Fibroblast of lung (primary cell): ENCODE measurements around the gene MAPKBP1. TPM values are rescaled to one million over a fixed set of nuclear protein-coding genes. Genes with fewer than 3 reads are reported as not detected.

ENCODE experiments used
- DNase-seq, 2 donors: peaks; one replicate each; pipeline versions ENCODE4 v3.0.0 to v3.0.0-alpha.2; 2010; ENCODE audit warnings: low read depth in 2 of 2
- H2AFZ ChIP-seq: 2 replicates; pipeline ENCODE4 v1.5.1; 2012; ENCODE audit warnings: low read length, control low read depth, inconsistent platforms
- H3K27ac ChIP-seq: 2 replicates; pipeline ENCODE4 v1.5.1; 2011; ENCODE audit warnings: low read length, control low read depth; ENCODE audit not compliant: insufficient read depth
- H3K27me3 ChIP-seq: 2 replicates; pipeline ENCODE4 v1.5.1; 2011; ENCODE audit warnings: mild to moderate bottlenecking, low read length; ENCODE audit not compliant: control insufficient read depth, insufficient read depth
- H3K36me3 ChIP-seq: 2 replicates; pipeline ENCODE4 v1.5.1; 2011; ENCODE audit warnings: low read length; ENCODE audit not compliant: control insufficient read depth, insufficient read depth
- H3K4me1 ChIP-seq: 2 replicates; pipeline ENCODE4 v1.5.1; 2011; ENCODE audit warnings: low read length; ENCODE audit not compliant: control insufficient read depth, insufficient read depth; ENCODE audit errors: extremely low read depth
- H3K4me2 ChIP-seq: 2 replicates; pipeline ENCODE4 v1.5.1; 2011; ENCODE audit warnings: low read length, control low read depth; ENCODE audit not compliant: insufficient read depth; ENCODE audit errors: extremely low read depth
- H3K4me3 ChIP-seq, 4 experiments: fragments of 200-600 bp in 1 of 4; sonication (generic) in 1 of 4; replicated peaks in 1 of 4; 2 replicates each; pipeline ENCODE4 v1.5.1; 2011 to 2016; ENCODE audit warnings: low read length in 4 of 4, low read depth in 3 of 4, mild to moderate bottlenecking in 3 of 4, control low read depth in 2 of 4, inconsistent platforms in 1 of 4, mixed read lengths in 1 of 4; ENCODE audit not compliant: insufficient read depth in 1 of 4; ENCODE audit errors: control extremely low read depth in 1 of 4
- H3K79me2 ChIP-seq: 2 replicates; pipeline ENCODE4 v1.5.1; 2012; ENCODE audit warnings: mild to moderate bottlenecking, low read length, inconsistent platforms; ENCODE audit not compliant: control insufficient read depth, insufficient read depth
- H3K9ac ChIP-seq: 2 replicates; pipeline ENCODE4 v1.5.1; 2011; ENCODE audit warnings: mild to moderate bottlenecking, low read length, control low read depth; ENCODE audit not compliant: insufficient read depth
- H3K9me3 ChIP-seq: 2 replicates; pipeline ENCODE4 v1.5.1; 2012; ENCODE audit warnings: low read depth, low read length; ENCODE audit not compliant: control insufficient read depth, insufficient read depth
- H4K20me1 ChIP-seq: 2 replicates; pipeline ENCODE4 v1.5.1; 2011; ENCODE audit warnings: low read length; ENCODE audit not compliant: control insufficient read depth, insufficient read depth; ENCODE audit errors: extremely low read depth
- EZH2 ChIP-seq: IDR thresholded peaks from 2 replicates; pipeline ENCODE4 v1.5.1; 2012; ENCODE audit warnings: low read length, control low read depth, mild to moderate bottlenecking; ENCODE audit errors: missing control alignments
- polyA plus RNA-seq, 2 donors: library from polyadenylated mRNA; depleted of rRNA in 1 of 2; stranded (reverse) in 1 of 2; unstranded in 1 of 2; fragments of >200 nt; gene quantifications; 2 replicates each; pipeline ENCODE4 v1.2.1, GENCODE V29; 2011 to 2012; ENCODE audit warnings: missing spikeins in 1 of 2
- total RNA-seq: library from RNA; depleted of rRNA; stranded (reverse); fragments of >200 nt; gene quantifications from 2 replicates; pipeline ENCODE4 v1.2.1, GENCODE V29; 2014
- TF ChIP-seq, protein P1 (sequence below), 2 donors: IDR thresholded peaks in 1 of 2; conservative IDR thresholded peaks in 1 of 2; 1 replicate in 1 of 2; 2 replicates in 1 of 2; pipeline ENCODE4 v1.5.1; 2011 to 2012; ENCODE audit warnings: low read length in 2 of 2, control low read depth in 1 of 2, inconsistent platforms in 1 of 2, low read depth in 1 of 2, mild to moderate bottlenecking in 1 of 2

Gene MAPKBP1
- total and polyA plus RNA-seq, 2 donors (not counting 1 experiment from before 2014, with no cell fraction given) = 2.8 to 20.8 TPM

DNA sequence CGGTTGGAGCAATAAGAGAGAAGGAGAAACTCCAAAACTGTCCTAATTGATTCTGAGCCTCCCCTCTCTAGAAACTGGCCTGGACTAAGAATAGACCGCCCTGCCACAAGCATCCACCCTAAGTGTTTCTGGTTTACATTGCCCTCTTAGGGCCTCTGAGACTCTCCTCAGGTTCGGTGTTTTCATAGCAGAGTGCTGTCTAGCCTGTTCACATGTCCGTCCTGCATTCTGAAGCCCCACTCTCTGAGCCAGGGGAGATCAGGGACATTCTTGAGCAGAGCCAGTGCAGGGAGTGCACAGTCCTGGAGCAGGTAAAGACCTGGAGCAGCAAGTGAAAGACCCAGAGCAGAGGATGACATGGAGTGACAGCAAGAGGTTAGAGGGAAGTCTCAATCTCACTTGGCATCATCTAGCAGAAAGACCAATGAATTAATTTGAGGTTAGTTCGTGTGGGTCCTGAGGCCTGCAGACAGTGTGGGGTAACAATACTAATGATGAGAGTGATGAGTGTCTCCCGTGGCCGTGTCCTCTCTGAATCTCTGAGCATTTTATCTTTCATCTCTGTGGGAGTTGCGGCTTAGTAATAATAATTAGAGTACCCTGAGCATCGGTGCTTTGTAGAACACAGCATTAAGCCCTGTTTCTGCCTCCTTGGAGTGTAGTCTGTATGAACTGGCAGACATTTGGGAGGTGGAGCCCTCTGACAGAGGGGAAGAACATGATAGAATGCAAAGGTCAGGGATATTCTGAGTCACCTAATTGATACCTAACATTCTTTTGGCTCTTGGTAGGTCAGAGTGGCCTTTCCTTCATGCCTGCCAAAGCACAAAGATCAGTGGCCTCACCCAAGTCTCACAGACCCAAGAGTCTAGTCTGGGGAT lies 24.6 kb downstream of the MAPKBP1 start:
- Histone ChIP-seq H3K27ac (no peak overlapping the region), H3K36me3 (no peaks in the 10 kb centered on the region), H3K27me3 (no peaks in the 10 kb centered on the region), H3K9ac (no peak overlapping the region), H3K9me3 (no peaks in the 10 kb centered on the region), H3K79me2 (peaks cover 8% of the 10 kb centered on the region), H4K20me1 (no peaks in the 10 kb centered on the region), H2AFZ (no peak overlapping the region), H3K4me3 (no peak overlapping the region), H3K4me1 (peaks cover 10% of the 10 kb centered on the region), H3K4me2 (no peak overlapping the region)
- TF ChIP-seq EZH2 = no peak
- TF ChIP-seq, protein P1, sequence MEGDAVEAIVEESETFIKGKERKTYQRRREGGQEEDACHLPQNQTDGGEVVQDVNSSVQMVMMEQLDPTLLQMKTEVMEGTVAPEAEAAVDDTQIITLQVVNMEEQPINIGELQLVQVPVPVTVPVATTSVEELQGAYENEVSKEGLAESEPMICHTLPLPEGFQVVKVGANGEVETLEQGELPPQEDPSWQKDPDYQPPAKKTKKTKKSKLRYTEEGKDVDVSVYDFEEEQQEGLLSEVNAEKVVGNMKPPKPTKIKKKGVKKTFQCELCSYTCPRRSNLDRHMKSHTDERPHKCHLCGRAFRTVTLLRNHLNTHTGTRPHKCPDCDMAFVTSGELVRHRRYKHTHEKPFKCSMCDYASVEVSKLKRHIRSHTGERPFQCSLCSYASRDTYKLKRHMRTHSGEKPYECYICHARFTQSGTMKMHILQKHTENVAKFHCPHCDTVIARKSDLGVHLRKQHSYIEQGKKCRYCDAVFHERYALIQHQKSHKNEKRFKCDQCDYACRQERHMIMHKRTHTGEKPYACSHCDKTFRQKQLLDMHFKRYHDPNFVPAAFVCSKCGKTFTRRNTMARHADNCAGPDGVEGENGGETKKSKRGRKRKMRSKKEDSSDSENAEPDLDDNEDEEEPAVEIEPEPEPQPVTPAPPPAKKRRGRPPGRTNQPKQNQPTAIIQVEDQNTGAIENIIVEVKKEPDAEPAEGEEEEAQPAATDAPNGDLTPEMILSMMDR (conservative IDR thresholded peaks at IDR 0.05 in 1 of 2, IDR thresholded peaks at IDR 0.05 in 1 of 2; ENCODE audit: low read depth in 1 of 2, low read length in 2 of 2) = no peak
- peak in 1 of 2 donors; percentile 20 for DNase-seq

GRCh38 chr15:41799488-41799805 lies 25.2 kb downstream of the MAPKBP1 start:
- Histone ChIP-seq H3K36me3 (no peaks in the 10 kb centered on the region), H3K79me2 (peaks cover 7% of the 10 kb centered on the region), H4K20me1 (no peaks in the 10 kb centered on the region), H3K4me3 (no peak overlapping the region), H3K27ac (no peak overlapping the region), H3K27me3 (no peaks in the 10 kb centered on the region), H3K4me1 (peaks cover 10% of the 10 kb centered on the region), H2AFZ (no peak overlapping the region), H3K9ac (no peak overlapping the region), H3K9me3 (no peaks in the 10 kb centered on the region), H3K4me2 (no peak overlapping the region)
- DNase-seq = no peak
- TF ChIP-seq, protein P1 (conservative IDR thresholded peaks at IDR 0.05 in 1 of 2, IDR thresholded peaks at IDR 0.05 in 1 of 2; ENCODE audit: low read depth in 1 of 2, low read length in 2 of 2) = no peak
- TF ChIP-seq EZH2 = no peak

DNA sequence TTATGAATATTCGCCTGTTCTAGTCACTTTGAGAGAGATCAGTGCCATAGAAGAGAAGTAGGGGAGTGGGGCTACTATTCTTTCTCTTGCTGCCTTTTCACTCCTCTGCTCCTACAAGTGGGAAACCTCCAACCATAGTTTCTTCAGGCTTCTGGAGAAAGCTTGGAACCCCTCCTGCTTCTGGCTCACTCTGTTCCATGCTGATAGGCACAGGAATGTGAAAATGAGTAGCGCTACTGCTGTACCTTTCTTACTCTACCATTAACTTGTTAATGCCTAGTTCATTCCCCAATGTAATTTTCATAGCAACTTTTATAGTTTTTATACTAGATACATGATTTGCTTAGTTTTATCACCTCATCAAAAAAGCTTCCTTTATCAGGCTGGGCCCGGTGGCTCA lies 26.9 kb downstream of the MAPKBP1 start:
- DNase-seq = no peak
- no peak overlapping the region for H3K9ac ChIP-seq
- H3K4me3 ChIP-seq = no peak overlapping the region
- peaks cover 5% of the 10 kb centered on the region for H3K79me2 ChIP-seq
- no peak for TF ChIP-seq EZH2
- TF ChIP-seq, protein P1 (conservative IDR thresholded peaks at IDR 0.05 in 1 of 2, IDR thresholded peaks at IDR 0.05 in 1 of 2; ENCODE audit: low read depth in 1 of 2, low read length in 2 of 2) = no peak
- H3K27me3 ChIP-seq = no peaks in the 10 kb centered on the region
- peaks cover 8% of the 10 kb centered on the region for H3K4me1 ChIP-seq
- peaks cover 2% of the 10 kb centered on the region for H3K36me3 ChIP-seq
- H3K4me2 ChIP-seq = no peak overlapping the region
- H2AFZ ChIP-seq = no peak overlapping the region
- H3K9me3 ChIP-seq = no peaks in the 10 kb centered on the region
- H4K20me1 ChIP-seq = no peaks in the 10 kb centered on the region
- no peak overlapping the region for H3K27ac ChIP-seq
